Tibial artery (tissue), 4 donors: ENCODE measurements around the gene PCBP3.

ENCODE experiments used
- DNase-seq, 2 donors: peaks; one replicate each; pipeline ENCODE4 v3.0.0-alpha.2; 2019
- H3K27ac ChIP-seq, 2 donors: fragments of 200-600 bp; sonication (generic) in 1 of 2; 1 replicate in 1 of 2; 2 replicates in 1 of 2; pipeline ENCODE4 v1.5.1; 2018 to 2019; ENCODE audit warnings: mild to moderate bottlenecking in 1 of 2
- H3K27me3 ChIP-seq, 2 donors: fragments of 200-600 bp; sonication (generic) in 1 of 2; one replicate each; pipeline versions ENCODE4 v1.5.1 to v1.6.0; 2016 to 2019
- H3K36me3 ChIP-seq, 3 donors: fragments of 200-600 bp; sonication (generic) in 2 of 3; one replicate each; pipeline ENCODE4 v1.5.1; 2016 to 2019; ENCODE audit warnings: mild to moderate bottlenecking in 2 of 3
- H3K4me1 ChIP-seq, 4 donors: fragments of 200-600 bp; sonication (generic) in 2 of 4; 1 replicate in 3 of 4; 2 replicates in 1 of 4; pipeline ENCODE4 v1.5.1; 2016 to 2019
- H3K4me3 ChIP-seq, 2 donors: fragments of 200-600 bp; sonication (generic) in 1 of 2; 1 replicate in 1 of 2; 2 replicates in 1 of 2; pipeline ENCODE4 v1.5.1; 2018 to 2019; ENCODE audit warnings: mild to moderate bottlenecking in 2 of 2
- H3K9me3 ChIP-seq, 3 donors: fragments of 200-600 bp; sonication (generic) in 1 of 3; one replicate each; pipeline ENCODE4 v1.5.1; 2016 to 2019
- CTCF ChIP-seq, 2 experiments: fragments of 200-600 bp in 1 of 2; fragments of 450-650 bp in 1 of 2; IDR thresholded peaks; one replicate each; pipeline ENCODE4 v1.5.1; 2017 to 2019; ENCODE audit warnings: antibody characterized with exemption in 2 of 2, mild to moderate bottlenecking in 1 of 2, moderate library complexity in 1 of 2
- intact Hi-C: fragments of 100-400 bp; cut with DNase I; formaldehyde crosslinking; loops from one replicate; pipeline ENCODE4 v1.15.0; 2023; ENCODE audit warnings: low total_unique reads

Gene PCBP3

GRCh38 chr21:45635271-45636151, 8.0 kb upstream of the PCBP3 start:
- intact Hi-C loops = no loop called here
- no peak overlapping the region for H3K27ac ChIP-seq
- TF ChIP-seq CTCF (IDR thresholded peaks at IDR 0.05) = no peak
- H3K9me3 ChIP-seq = no peaks in the 10 kb centered on the region
- H3K36me3 ChIP-seq = no peaks in the 10 kb centered on the region
- no peak for DNase-seq
- H3K27me3 ChIP-seq = peaks cover 0 to 34% of the 10 kb centered on the region in 2 donors
- H3K4me1 ChIP-seq = peaks cover 0 to 3% (median 0%) of the 10 kb centered on the region in 4 donors
- no peak overlapping the region for H3K4me3 ChIP-seq

GRCh38 chr21:45636459-45636858, 7.1 kb upstream of the PCBP3 start:
- no peak overlapping the region for H3K27ac ChIP-seq
- H3K4me3 ChIP-seq = no peak overlapping the region
- no peak for DNase-seq
- no peaks in the 10 kb centered on the region for H3K36me3 ChIP-seq
- H3K4me1 ChIP-seq = peaks cover 0 to 3% (median 0%) of the 10 kb centered on the region in 4 donors
- peaks cover 0 to 32% of the 10 kb centered on the region in 2 donors for H3K27me3 ChIP-seq
- TF ChIP-seq CTCF (IDR thresholded peaks at IDR 0.05) = no peak
- no peaks in the 10 kb centered on the region for H3K9me3 ChIP-seq
- intact Hi-C loops = no loop called here

- Histone ChIP-seq H3K27me3 (peaks cover 0 to 35% of the 10 kb centered on the region in 2 donors), H3K4me3 (no peak overlapping the region), H3K27ac (no peak overlapping the region), H3K36me3 (no peaks in the 10 kb centered on the region), H3K4me1 (peaks cover 0 to 5% (median 0%) of the 10 kb centered on the region in 4 donors), H3K9me3 (no peaks in the 10 kb centered on the region)
- DNase-seq = no peak
- TF ChIP-seq CTCF (IDR thresholded peaks at IDR 0.05) = no peak
- intact Hi-C loops = no loop called here
These were observed 6.4 kb upstream of the PCBP3 start for GRCh38 chr21:45636951-45637646.

- no peak overlapping the region for H3K4me3 ChIP-seq
- H3K4me1 ChIP-seq = peaks cover 0 to 13% (median 2%) of the 10 kb centered on the region in 4 donors
- H3K27ac ChIP-seq = no peak overlapping the region
- H3K9me3 ChIP-seq = no peaks in the 10 kb centered on the region
- no peak for DNase-seq
- no peaks in the 10 kb centered on the region for H3K36me3 ChIP-seq
- intact Hi-C loops = no loop called here
- H3K27me3 ChIP-seq = peaks cover 0 to 43% of the 10 kb centered on the region in 2 donors
- TF ChIP-seq CTCF (IDR thresholded peaks at IDR 0.05) = no peak
These were observed 5.6 kb upstream of the PCBP3 start for GRCh38 chr21:45637883-45638282.

- no peak for DNase-seq
- Histone ChIP-seq H3K27ac (no peak overlapping the region), H3K36me3 (no peaks in the 10 kb centered on the region), H3K4me3 (no peak overlapping the region), H3K4me1 (peaks cover 0 to 20% (median 5%) of the 10 kb centered on the region in 4 donors), H3K27me3 (peaks cover 0 to 50% of the 10 kb centered on the region in 2 donors), H3K9me3 (no peaks in the 10 kb centered on the region)
- intact Hi-C loops = no loop called here
- TF ChIP-seq CTCF (IDR thresholded peaks at IDR 0.05) = no peak
These were observed 4.8 kb upstream of the PCBP3 start for GRCh38 chr21:45638707-45639106.
